IPS-NIHi7 (cell line): ENCODE measurements around the gene ANKRD39.
"Not testable (repeated sequence)": the region's sequence is repeated elsewhere in the genome, so short reads cannot be mapped to it uniquely, and the experiment has no call there.

ENCODE experiments used
- DNase-seq: peaks from one replicate; pipeline ENCODE4 v3.0.0; 2012; ENCODE audit warnings: mixed read lengths; ENCODE audit errors: extremely low spot score

Gene ANKRD39

GRCh38 chr2:96857667-96858372 is at the start of gene ANKRD39:
Gene ANKRD39, minus strand, starts transcription at chr2:96858016. Its CDS starts 29 bp downstream, at chr2:96857987.
- DNase-seq: peak; percentile 99

- peak; percentile 75 for DNase-seq
These were observed 48.9 kb upstream of the ANKRD39 start for GRCh38 chr2:96906729-96907114.

GRCh38 chr2:96903815-96904214 is 46.0 kb upstream of the ANKRD39 start:
- DNase-seq: no peak

GRCh38 chr2:96903318-96903717 is 45.5 kb upstream of the ANKRD39 start:
- DNase-seq: no peak

- no peak for DNase-seq
These were observed 42.4 kb upstream of the ANKRD39 start for GRCh38 chr2:96900237-96900636.

- DNase-seq: no peak
These were observed 41.6 kb upstream of the ANKRD39 start for GRCh38 chr2:96899413-96899741.

GRCh38 chr2:96898641-96899412 is 41.0 kb upstream of the ANKRD39 start:
- DNase-seq: no peak

GRCh38 chr2:96898135-96898505 is 40.3 kb upstream of the ANKRD39 start:
- no peak for DNase-seq

GRCh38 chr2:96897491-96898134 is 39.8 kb upstream of the ANKRD39 start:
- DNase-seq: no peak

- no peak for DNase-seq
These were observed 38.2 kb upstream of the ANKRD39 start for GRCh38 chr2:96895746-96896651.

- DNase-seq: no peak
These were observed 37.4 kb upstream of the ANKRD39 start for GRCh38 chr2:96895032-96895745.

- DNase-seq: no peak
These were observed 36.3 kb upstream of the ANKRD39 start for GRCh38 chr2:96894151-96894531.

- DNase-seq: no peak
These were observed 35.7 kb upstream of the ANKRD39 start for GRCh38 chr2:96893289-96894150.

- DNase-seq: peak; percentile 71
These were observed 33.9 kb upstream of the ANKRD39 start for GRCh38 chr2:96891591-96892333.

GRCh38 chr2:96890726-96891385 is 33.0 kb upstream of the ANKRD39 start:
- DNase-seq: no peak

GRCh38 chr2:96890252-96890651 is 32.4 kb upstream of the ANKRD39 start:
- no peak for DNase-seq

GRCh38 chr2:96889502-96889901 is 31.7 kb upstream of the ANKRD39 start:
- not testable (repeated sequence) for DNase-seq

- DNase-seq: no peak
These were observed 30.5 kb upstream of the ANKRD39 start for GRCh38 chr2:96888072-96889011.
